HG03378 (cell line): ENCODE data around the gene CCL19.
A peak's percentile ranks its signal among the peaks of the same experiment; 100 is the strongest.

Experiments used
- ATAC-seq: cut with Tn5 transposase; IDR thresholded peaks from one replicate; pipeline ENCODE4 v1.9.1; 2021; ENCODE audit warnings: mild to moderate bottlenecking, moderate library complexity; ENCODE audit not compliant: unreplicated experiment

The CCL19 gene

GRCh38 chr9:34701023-34701768 lies 10.1 kb upstream of the CCL19 start:
- ATAC-seq, result no peak

GRCh38 chr9:34694811-34695210 lies 3.7 kb upstream of the CCL19 start:
- no peak for ATAC-seq

GRCh38 chr9:34693560-34693959 lies 2.5 kb upstream of the CCL19 start:
- ATAC-seq, result no peak

GRCh38 chr9:34691936-34692315 lies 850 bp upstream of the CCL19 start:
- ATAC-seq, result no peak

- no peak for ATAC-seq
Observed at GRCh38 chr9:34689512-34689911, 1.6 kb downstream of the CCL19 start.

GRCh38 chr9:34689116-34689470 lies 2.0 kb downstream of the CCL19 start:
- ATAC-seq, result no peak

GRCh38 chr9:34688329-34689115 lies 2.6 kb downstream of the CCL19 start:
- ATAC-seq, result no peak

GRCh38 chr9:34687276-34688030 lies 3.6 kb downstream of the CCL19 start:
- no peak for ATAC-seq

GRCh38 chr9:34686732-34687131 lies 4.3 kb downstream of the CCL19 start:
- ATAC-seq, result no peak

- no peak for ATAC-seq
Observed at GRCh38 chr9:34686231-34686630, 4.8 kb downstream of the CCL19 start.

GRCh38 chr9:34685591-34685990 lies 5.5 kb downstream of the CCL19 start:
- no peak for ATAC-seq

GRCh38 chr9:34684816-34685215 lies 6.3 kb downstream of the CCL19 start:
- ATAC-seq, result no peak

GRCh38 chr9:34684145-34684544 lies 6.9 kb downstream of the CCL19 start:
- ATAC-seq, result no peak

GRCh38 chr9:34675869-34676268 lies 15.2 kb downstream of the CCL19 start:
- ATAC-seq, result no peak

GRCh38 chr9:34675048-34675714 lies 15.9 kb downstream of the CCL19 start:
- ATAC-seq, result no peak

GRCh38 chr9:34674440-34674839 lies 16.6 kb downstream of the CCL19 start:
- no peak for ATAC-seq

GRCh38 chr9:34671307-34671706 lies 19.8 kb downstream of the CCL19 start:
- no peak for ATAC-seq

GRCh38 chr9:34669809-34670562 lies 21.1 kb downstream of the CCL19 start:
- no peak for ATAC-seq

- ATAC-seq, result peak; percentile 69
Observed at GRCh38 chr9:34665381-34666250, 25.5 kb downstream of the CCL19 start.

- ATAC-seq, result no peak
Observed at GRCh38 chr9:34665067-34665380, 26.1 kb downstream of the CCL19 start.
